CD14-positive monocyte (primary cell): ENCODE results near the gene FLOT1. TPM values are rescaled to one million over a fixed set of nuclear protein-coding genes. Genes with fewer than 3 reads are reported as not detected.

Experiments
- DNase-seq, 3 donors: peaks; one replicate each; pipeline ENCODE4 v3.0.0-alpha.2; 2011 to 2022
- H2AFZ ChIP-seq: 2 replicates; pipeline ENCODE4 v1.6.0; 2012; ENCODE audit warnings: mild to moderate bottlenecking, low read depth, low read length, inconsistent platforms; ENCODE audit not compliant: insufficient read depth, poor library complexity, severe bottlenecking
- H3K27ac ChIP-seq, 2 donors: 1 replicate in 1 of 2; 2 replicates in 1 of 2; pipeline ENCODE4 v1.5.1; 2012 to 2013; ENCODE audit warnings: low read length in 2 of 2, control low read depth in 1 of 2, inconsistent platforms in 1 of 2, low read depth in 1 of 2, mild to moderate bottlenecking in 1 of 2
- H3K27me3 ChIP-seq, 2 donors: one replicate each; pipeline versions ENCODE4 v1.6.0 to v1.6.1; 2011 to 2013; ENCODE audit warnings: low read length in 2 of 2; ENCODE audit not compliant: control insufficient read depth in 2 of 2, insufficient read depth in 2 of 2
- H3K36me3 ChIP-seq, 2 donors: replicated peaks in 1 of 2; 1 replicate in 1 of 2; 2 replicates in 1 of 2; pipeline versions ENCODE4 v1.5.1 to v1.6.1; 2012 to 2013; ENCODE audit warnings: low read length in 2 of 2, control low read depth in 1 of 2, inconsistent platforms in 1 of 2, mild to moderate bottlenecking in 1 of 2; ENCODE audit not compliant: insufficient read depth in 2 of 2, control insufficient read depth in 1 of 2
- H3K4me1 ChIP-seq, 2 donors: 1 replicate in 1 of 2; 2 replicates in 1 of 2; pipeline versions ENCODE4 v1.5.1 to v1.6.1; 2012 to 2013; ENCODE audit warnings: low read length in 2 of 2, control low read depth in 1 of 2, inconsistent platforms in 1 of 2, mild to moderate bottlenecking in 1 of 2, moderate library complexity in 1 of 2; ENCODE audit not compliant: insufficient read depth in 2 of 2, control insufficient read depth in 1 of 2
- H3K4me2 ChIP-seq: replicated peaks from 2 replicates; pipeline ENCODE3; 2012; ENCODE audit warnings: low read length, moderate library complexity, mild to moderate bottlenecking; ENCODE audit not compliant: poor library complexity, severe bottlenecking; ENCODE audit errors: extremely low read depth
- H3K4me3 ChIP-seq, 3 experiments: fragments of 200-600 bp in 1 of 3; sonication (generic) in 1 of 3; replicated peaks in 1 of 3; 1 replicate in 2 of 3; 2 replicates in 1 of 3; pipeline ENCODE4 v1.5.1; 2011 to 2013; ENCODE audit warnings: low read length in 3 of 3, mild to moderate bottlenecking in 3 of 3, control low read depth in 2 of 3, low read depth in 2 of 3, inconsistent platforms in 1 of 3, moderate library complexity in 1 of 3
- H3K79me2 ChIP-seq: 2 replicates; pipeline ENCODE4 v1.6.0; 2012; ENCODE audit warnings: mild to moderate bottlenecking, control low read depth, inconsistent platforms, low read length, moderate library complexity; ENCODE audit not compliant: insufficient read depth
- H3K9ac ChIP-seq: 2 replicates; pipeline ENCODE4 v1.6.0; 2017; ENCODE audit warnings: low read length, mild to moderate bottlenecking; ENCODE audit not compliant: insufficient read depth, poor library complexity, severe bottlenecking
- H3K9me3 ChIP-seq, 2 donors: replicated peaks in 1 of 2; 1 replicate in 1 of 2; 2 replicates in 1 of 2; pipeline versions ENCODE4 v1.5.1 to v1.6.1; 2012 to 2013; ENCODE audit warnings: low read length in 2 of 2, control low read depth in 1 of 2; ENCODE audit not compliant: control insufficient read depth in 1 of 2, insufficient read depth in 1 of 2
- H4K20me1 ChIP-seq: 2 replicates; pipeline ENCODE4 v1.6.0; 2012; ENCODE audit warnings: mild to moderate bottlenecking, low read length, control low read depth, moderate library complexity; ENCODE audit not compliant: insufficient read depth
- H3K27ac Mint-ChIP-seq, 7 donors: one replicate each; pipeline ENCODE4 v1.8.0; 2020; ENCODE audit warnings: mild to moderate bottlenecking in 7 of 7, mixed read lengths in 7 of 7, moderate library complexity in 6 of 7, inconsistent platforms in 2 of 7
- H3K27me3 Mint-ChIP-seq, 3 donors: one replicate each; pipeline ENCODE4 v1.8.0; 2021 to 2022; ENCODE audit warnings: low read depth in 3 of 3, mild to moderate bottlenecking in 3 of 3, mixed read lengths in 3 of 3, moderate library complexity in 3 of 3, inconsistent platforms in 1 of 3
- H3K36me3 Mint-ChIP-seq, 2 donors: one replicate each; pipeline ENCODE4 v1.8.0; 2020; ENCODE audit warnings: mixed read lengths in 2 of 2, inconsistent platforms in 1 of 2, mild to moderate bottlenecking in 1 of 2
- H3K4me1 Mint-ChIP-seq: one replicate; pipeline ENCODE4 v1.8.0; 2020; ENCODE audit warnings: mild to moderate bottlenecking, mixed read lengths
- H3K4me3 Mint-ChIP-seq, 2 donors: one replicate each; pipeline ENCODE4 v1.8.0; 2020; ENCODE audit warnings: mild to moderate bottlenecking in 2 of 2, mixed read lengths in 2 of 2, moderate library complexity in 1 of 2
- H3K9me3 Mint-ChIP-seq, 7 donors: one replicate each; pipeline ENCODE4 v1.8.0; 2020 to 2022; ENCODE audit warnings: mixed read lengths in 7 of 7, mild to moderate bottlenecking in 6 of 7, moderate library complexity in 6 of 7, inconsistent platforms in 2 of 7
- WGBS: methylation state at CpG from one replicate; pipeline ENCODE4 v1.1.5; 2013; ENCODE audit warnings: missing lambda C conversion rate; ENCODE audit not compliant: insufficient coverage; 5-methylcytosine and 5-hydroxymethylcytosine counted together
- intact Hi-C, 2 donors: fragments of 100-400 bp; cut with micrococcal nuclease; formaldehyde crosslinking; loops; one replicate each; pipeline versions ENCODE4 v1.15.0 to v1.15.1; 2023
- polyA plus RNA-seq, 3 donors: library from polyadenylated mRNA; depleted of rRNA in 1 of 3; unstranded in 2 of 3; stranded (reverse) in 1 of 3; fragments of 300-500 nt in 2 of 3; fragments of >200 nt in 1 of 3; fragmentation: Illumina TruSeq in 2 of 3; gene quantifications; 1 replicate in 2 of 3; 2 replicates in 1 of 3; pipeline ENCODE4 v1.2.3, GENCODE V29; 2012 to 2021
- TF ChIP-seq, protein P1 (sequence below): fragments of 200-600 bp; IDR thresholded peaks from one replicate; pipeline ENCODE4 v1.8.0; 2022; ENCODE audit warnings: antibody characterized with exemption, mild to moderate bottlenecking

The FLOT1 gene
- polyA plus RNA-seq, 3 donors: 124 to 153 (median 132) TPM

DNA sequence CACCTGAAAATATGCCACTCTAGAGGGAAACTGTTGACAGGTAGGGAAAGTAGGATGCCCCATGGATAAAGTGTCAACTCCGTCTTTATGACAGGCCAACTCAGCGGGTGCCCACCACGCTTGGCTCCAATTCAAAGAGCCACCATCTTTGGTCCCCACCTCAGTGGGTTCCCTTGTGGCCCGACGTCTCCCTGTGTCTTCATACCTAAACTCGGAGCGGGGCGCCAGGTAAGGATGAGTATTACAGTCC, 25.7 kb downstream of the FLOT1 start:
- DNase-seq: no peak
- intact Hi-C loops: no loop called here
- peak overlapping the region; percentile 78 for H3K9ac ChIP-seq
- H3K27me3 Mint-ChIP-seq: peaks cover 0 to 2% (median 0%) of the 10 kb centered on the region in 3 donors
- peak overlapping the region; percentile 91 to 95 for H3K4me3 Mint-ChIP-seq
- peaks cover 30% of the 10 kb centered on the region for H3K4me1 Mint-ChIP-seq
- peak overlapping the region; percentile 90 to 95 (median 92) for H3K4me3 ChIP-seq
- no peaks in the 10 kb centered on the region for H3K27me3 ChIP-seq
- H3K9me3 ChIP-seq: no peaks in the 10 kb centered on the region
- peak overlapping the region; percentile 86 for H3K4me2 ChIP-seq
- no peaks in the 10 kb centered on the region for H3K9me3 Mint-ChIP-seq
- H4K20me1 ChIP-seq: peaks cover 4% of the 10 kb centered on the region
- peaks cover 33 to 39% of the 10 kb centered on the region in 2 donors for H3K4me1 ChIP-seq
- 9% methylated on average over 3 of the region's 8 CpGs for WGBS
- peaks cover 26 to 29% of the 10 kb centered on the region in 2 donors for H3K36me3 Mint-ChIP-seq
- peaks cover 58% of the 10 kb centered on the region for H3K79me2 ChIP-seq
- peak overlapping the region; percentile 90 for H2AFZ ChIP-seq
- peak overlapping the region; percentile 96 to 99 (median 97) for H3K27ac Mint-ChIP-seq
- peaks cover 13 to 21% of the 10 kb centered on the region in 2 donors for H3K36me3 ChIP-seq
- peak overlapping the region; percentile 77 to 91 for H3K27ac ChIP-seq
- TF ChIP-seq, protein P1, sequence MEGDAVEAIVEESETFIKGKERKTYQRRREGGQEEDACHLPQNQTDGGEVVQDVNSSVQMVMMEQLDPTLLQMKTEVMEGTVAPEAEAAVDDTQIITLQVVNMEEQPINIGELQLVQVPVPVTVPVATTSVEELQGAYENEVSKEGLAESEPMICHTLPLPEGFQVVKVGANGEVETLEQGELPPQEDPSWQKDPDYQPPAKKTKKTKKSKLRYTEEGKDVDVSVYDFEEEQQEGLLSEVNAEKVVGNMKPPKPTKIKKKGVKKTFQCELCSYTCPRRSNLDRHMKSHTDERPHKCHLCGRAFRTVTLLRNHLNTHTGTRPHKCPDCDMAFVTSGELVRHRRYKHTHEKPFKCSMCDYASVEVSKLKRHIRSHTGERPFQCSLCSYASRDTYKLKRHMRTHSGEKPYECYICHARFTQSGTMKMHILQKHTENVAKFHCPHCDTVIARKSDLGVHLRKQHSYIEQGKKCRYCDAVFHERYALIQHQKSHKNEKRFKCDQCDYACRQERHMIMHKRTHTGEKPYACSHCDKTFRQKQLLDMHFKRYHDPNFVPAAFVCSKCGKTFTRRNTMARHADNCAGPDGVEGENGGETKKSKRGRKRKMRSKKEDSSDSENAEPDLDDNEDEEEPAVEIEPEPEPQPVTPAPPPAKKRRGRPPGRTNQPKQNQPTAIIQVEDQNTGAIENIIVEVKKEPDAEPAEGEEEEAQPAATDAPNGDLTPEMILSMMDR: no peak

DNA sequence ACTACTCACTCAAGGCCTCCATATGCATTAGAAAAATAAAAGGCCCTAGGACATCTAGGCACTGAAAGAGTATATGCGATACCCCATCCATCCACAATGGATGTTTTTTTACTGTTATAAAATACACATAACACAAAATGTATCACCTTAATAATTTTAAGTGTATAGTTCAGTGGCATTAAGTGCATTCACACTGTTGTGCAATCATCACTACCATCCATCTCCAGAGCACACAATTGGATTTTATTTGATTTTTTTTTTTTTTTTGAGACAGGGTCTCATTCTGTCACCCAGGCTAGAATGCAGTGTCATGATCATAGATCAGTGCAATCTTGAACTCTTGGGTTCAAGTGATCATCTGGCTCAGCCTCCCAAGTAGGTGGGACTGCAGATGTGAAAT, 28.2 kb downstream of the FLOT1 start:
- H3K27ac ChIP-seq: no peak overlapping the region
- H3K4me2 ChIP-seq: no peak overlapping the region
- Mint-ChIP-seq H3K4me3 (no peak overlapping the region), H3K27ac (no peak overlapping the region), H3K4me1 (peaks cover 20% of the 10 kb centered on the region), H3K27me3 (peaks cover 0 to 2% (median 0%) of the 10 kb centered on the region in 3 donors), H3K36me3 (peaks cover 39 to 47% of the 10 kb centered on the region in 2 donors), H3K9me3 (no peaks in the 10 kb centered on the region)
- H3K27me3 ChIP-seq: no peaks in the 10 kb centered on the region
- H4K20me1 ChIP-seq: no peaks in the 10 kb centered on the region
- peaks cover 24 to 28% of the 10 kb centered on the region in 2 donors for H3K4me1 ChIP-seq
- H3K36me3 ChIP-seq: peaks cover 21 to 45% of the 10 kb centered on the region in 2 donors
- H3K79me2 ChIP-seq: peaks cover 36% of the 10 kb centered on the region
- no peak for DNase-seq
- intact Hi-C loops: no loop called here
- no CpG with 5 or more reads among the region's 1 CpG for WGBS
- H3K9ac ChIP-seq: no peak overlapping the region
- H3K9me3 ChIP-seq: no peaks in the 10 kb centered on the region
- TF ChIP-seq, protein P1: no peak
- no peak overlapping the region for H2AFZ ChIP-seq
- H3K4me3 ChIP-seq: no peak overlapping the region
